Neural crest cell (in vitro differentiated cells): ENCODE results near the gene SNAP91. TPM values are rescaled to one million over a fixed set of nuclear protein-coding genes. Genes with fewer than 3 reads are reported as not detected.

Experiments
- DNase-seq: peaks from one replicate; pipeline ENCODE4 v3.0.0; 2021; ENCODE audit warnings: low read depth, mixed read lengths, low spot score
- H3K27ac Mint-ChIP-seq: one replicate; pipeline ENCODE4 v1.8.0; 2021; ENCODE audit warnings: mild to moderate bottlenecking, mixed read lengths; ENCODE audit not compliant: unreplicated experiment
- H3K27me3 Mint-ChIP-seq: 2 replicates; pipeline ENCODE4 v1.8.0; 2021; ENCODE audit warnings: low read depth, mild to moderate bottlenecking, mixed read lengths
- H3K36me3 Mint-ChIP-seq: 2 replicates; pipeline ENCODE4 v1.8.0; 2021; ENCODE audit warnings: low read depth, mild to moderate bottlenecking, mixed read lengths
- H3K4me1 Mint-ChIP-seq: 2 replicates; pipeline ENCODE4 v1.8.0; 2021; ENCODE audit warnings: mixed read lengths
- H3K4me3 Mint-ChIP-seq: one replicate; pipeline ENCODE4 v1.8.0; 2021; ENCODE audit warnings: mild to moderate bottlenecking, mixed read lengths
- H3K9me3 Mint-ChIP-seq: 2 replicates; pipeline ENCODE4 v1.8.0; 2021; ENCODE audit warnings: mixed read lengths
- CTCF ChIP-seq: fragments of 200-600 bp; sonication (generic); conservative IDR thresholded peaks from 2 replicates; pipeline ENCODE4 v1.5.0; 2021; ENCODE audit warnings: antibody characterized with exemption, mild to moderate bottlenecking
- total RNA-seq: library from RNA; stranded (reverse); gene quantifications from 2 replicates; pipeline ENCODE4 v1.2.1, GENCODE V29; 2021

The SNAP91 gene
- total RNA-seq, 1 donor from 2014 or later: 8.7 TPM

- Mint-ChIP-seq H3K36me3 (no peaks in the 10 kb centered on the region), H3K27ac (no peak overlapping the region), H3K4me3 (peak overlapping the region; percentile 93), H3K27me3 (peaks cover 71% of the 10 kb centered on the region), H3K9me3 (peaks cover 3% of the 10 kb centered on the region), H3K4me1 (peaks cover 11% of the 10 kb centered on the region)
- peak; percentile 37 for DNase-seq
- TF ChIP-seq CTCF: no peak
These were observed 343 bp downstream of the SNAP91 start for GRCh38 chr6:83708546-83708969.

- Mint-ChIP-seq H3K27me3 (peaks cover 69% of the 10 kb centered on the region), H3K36me3 (no peaks in the 10 kb centered on the region), H3K27ac (no peak overlapping the region), H3K9me3 (peaks cover 3% of the 10 kb centered on the region), H3K4me1 (peaks cover 11% of the 10 kb centered on the region), H3K4me3 (peak overlapping the region; percentile 93)
- TF ChIP-seq CTCF: no peak
- peak; percentile 7 for DNase-seq
These were observed 914 bp downstream of the SNAP91 start for GRCh38 chr6:83707829-83708545.

GRCh38 chr6:83702749-83703148, 6.2 kb downstream of the SNAP91 start:
- H3K27me3 Mint-ChIP-seq: peaks cover 62% of the 10 kb centered on the region

GRCh38 chr6:83702077-83702476, 6.8 kb downstream of the SNAP91 start:
- H3K4me1 Mint-ChIP-seq: peaks cover 5% of the 10 kb centered on the region

More at GRCh38 chr6:83702749-83703148, 6.2 kb downstream of the SNAP91 start:
- H3K4me3 Mint-ChIP-seq: no peak overlapping the region
- no peaks in the 10 kb centered on the region for H3K9me3 Mint-ChIP-seq
- DNase-seq: no peak
- no peak for TF ChIP-seq CTCF
- H3K36me3 Mint-ChIP-seq: no peaks in the 10 kb centered on the region
- peaks cover 5% of the 10 kb centered on the region for H3K4me1 Mint-ChIP-seq
- no peak overlapping the region for H3K27ac Mint-ChIP-seq

GRCh38 chr6:83696674-83697073, 12.2 kb downstream of the SNAP91 start:
- no peak overlapping the region for H3K4me3 Mint-ChIP-seq
- DNase-seq: no peak
- H3K4me1 Mint-ChIP-seq: peaks cover 5% of the 10 kb centered on the region
- H3K9me3 Mint-ChIP-seq: peaks cover 7% of the 10 kb centered on the region
- TF ChIP-seq CTCF: no peak
- no peaks in the 10 kb centered on the region for H3K36me3 Mint-ChIP-seq
- H3K27ac Mint-ChIP-seq: no peak overlapping the region
- H3K27me3 Mint-ChIP-seq: peaks cover 19% of the 10 kb centered on the region

More at GRCh38 chr6:83702077-83702476, 6.8 kb downstream of the SNAP91 start:
- Mint-ChIP-seq H3K36me3 (no peaks in the 10 kb centered on the region), H3K27ac (no peak overlapping the region), H3K27me3 (peaks cover 56% of the 10 kb centered on the region), H3K4me3 (no peak overlapping the region), H3K9me3 (no peaks in the 10 kb centered on the region)
- DNase-seq: no peak
- TF ChIP-seq CTCF: no peak
